IMR-90 (cell line): Measurements from ENCODE around the gene STPG4.

Experiments
- CEBPB ChIP-seq: IDR thresholded peaks from 2 replicates; pipeline ENCODE4 v1.6.1; 2012; ENCODE audit warnings: low read depth, low read length, improper control_type of control experiment
- CHD1 ChIP-seq: IDR thresholded peaks from 2 replicates; pipeline ENCODE4 v1.6.1; 2012; ENCODE audit warnings: low read depth, low read length, improper control_type of control experiment
- MAFK ChIP-seq: IDR thresholded peaks from 2 replicates; pipeline ENCODE4 v1.6.1; 2012; ENCODE audit warnings: low read depth, low read length, improper control_type of control experiment
- MXI1 ChIP-seq: IDR thresholded peaks from 2 replicates; pipeline ENCODE4 v1.6.1; 2012; ENCODE audit warnings: low read depth, mild to moderate bottlenecking, low read length, moderate library complexity, borderline replicate concordance
- POLR2A ChIP-seq: IDR thresholded peaks from 2 replicates; pipeline ENCODE4 v1.6.1; 2012; ENCODE audit warnings: mild to moderate bottlenecking, low read depth, low read length
- RFX5 ChIP-seq: IDR thresholded peaks from 2 replicates; pipeline ENCODE4 v1.8.0; 2012; ENCODE audit warnings: low read depth, mild to moderate bottlenecking, low read length, moderate library complexity
- SMC3 ChIP-seq: fragments of 150-350 bp; IDR thresholded peaks from 2 replicates; pipeline ENCODE4 v1.6.1; 2016; ENCODE audit warnings: low read depth, mild to moderate bottlenecking, antibody characterized with exemption, low read length, moderate library complexity
- USF2 ChIP-seq: fragments of 150-350 bp; IDR thresholded peaks from 2 replicates; pipeline ENCODE4 v1.6.1; 2017; ENCODE audit warnings: mild to moderate bottlenecking, antibody characterized with exemption, low read length, low read depth
- TF ChIP-seq, protein P1 (sequence below): conservative IDR thresholded peaks from 2 replicates; pipeline ENCODE4 v1.5.1; 2012; ENCODE audit warnings: mild to moderate bottlenecking, low read depth, low read length, improper control_type of control experiment

GRCh38 chr2:47086571-47086970, 68.5 kb downstream of the STPG4 start:
- TF ChIP-seq, protein P1, sequence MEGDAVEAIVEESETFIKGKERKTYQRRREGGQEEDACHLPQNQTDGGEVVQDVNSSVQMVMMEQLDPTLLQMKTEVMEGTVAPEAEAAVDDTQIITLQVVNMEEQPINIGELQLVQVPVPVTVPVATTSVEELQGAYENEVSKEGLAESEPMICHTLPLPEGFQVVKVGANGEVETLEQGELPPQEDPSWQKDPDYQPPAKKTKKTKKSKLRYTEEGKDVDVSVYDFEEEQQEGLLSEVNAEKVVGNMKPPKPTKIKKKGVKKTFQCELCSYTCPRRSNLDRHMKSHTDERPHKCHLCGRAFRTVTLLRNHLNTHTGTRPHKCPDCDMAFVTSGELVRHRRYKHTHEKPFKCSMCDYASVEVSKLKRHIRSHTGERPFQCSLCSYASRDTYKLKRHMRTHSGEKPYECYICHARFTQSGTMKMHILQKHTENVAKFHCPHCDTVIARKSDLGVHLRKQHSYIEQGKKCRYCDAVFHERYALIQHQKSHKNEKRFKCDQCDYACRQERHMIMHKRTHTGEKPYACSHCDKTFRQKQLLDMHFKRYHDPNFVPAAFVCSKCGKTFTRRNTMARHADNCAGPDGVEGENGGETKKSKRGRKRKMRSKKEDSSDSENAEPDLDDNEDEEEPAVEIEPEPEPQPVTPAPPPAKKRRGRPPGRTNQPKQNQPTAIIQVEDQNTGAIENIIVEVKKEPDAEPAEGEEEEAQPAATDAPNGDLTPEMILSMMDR: no peak
- TF ChIP-seq POLR2A: no peak
- TF ChIP-seq SMC3: no peak
- TF ChIP-seq USF2: no peak
- TF ChIP-seq RFX5: no peak
- TF ChIP-seq CHD1: no peak
- TF ChIP-seq MXI1: no peak
- TF ChIP-seq CEBPB: no peak
- no peak for TF ChIP-seq MAFK
